HCT116 (cell line): ENCODE data around the gene SERPINB12.

Experiments used
- POLR2A ChIP-seq: IDR thresholded peaks from 2 replicates; pipeline ENCODE4 v1.7.0; 2011; ENCODE audit warnings: borderline replicate concordance; ENCODE audit not compliant: insufficient read depth, insufficient read length; ENCODE audit errors: extremely low read depth
- POLR2AphosphoS5 ChIP-seq: IDR thresholded peaks from 2 replicates; pipeline ENCODE4 v1.6.1; 2011; ENCODE audit warnings: mild to moderate bottlenecking, low read depth, low read length, moderate library complexity
- TCF7L2 ChIP-seq: IDR thresholded peaks from 2 replicates; pipeline ENCODE4 v1.7.0; 2011; ENCODE audit warnings: borderline replicate concordance, inconsistent platforms; ENCODE audit not compliant: insufficient read depth, insufficient read length; ENCODE audit errors: extremely low read depth
- YY1 ChIP-seq: IDR thresholded peaks from 2 replicates; pipeline ENCODE4 v1.6.1; 2011; ENCODE audit warnings: low read length, low read depth, moderate library complexity, mild to moderate bottlenecking; ENCODE audit not compliant: insufficient replicate concordance; ENCODE audit errors: extremely low read depth
- TF ChIP-seq, protein P1 (sequence below): IDR thresholded peaks from 2 replicates; pipeline ENCODE4 v1.6.1; 2011; ENCODE audit warnings: mild to moderate bottlenecking, low read length, moderate library complexity; ENCODE audit not compliant: insufficient replicate concordance; ENCODE audit errors: extremely low read depth
- TF ChIP-seq, protein P2 (sequence below): IDR thresholded peaks from 2 replicates; pipeline ENCODE4 v1.6.1; 2012; ENCODE audit warnings: low read depth
- TF ChIP-seq, protein P3 (sequence below), 3 experiments: fragments of 200-600 bp in 1 of 3; sonication (generic) in 1 of 3; IDR thresholded peaks in 2 of 3; conservative IDR thresholded peaks in 1 of 3; 2 replicates each; pipeline ENCODE4 v1.5.1; 2012 to 2017; ENCODE audit warnings: low read depth in 2 of 3, low read length in 2 of 3, antibody characterized with exemption in 1 of 3, borderline replicate concordance in 1 of 3, control low read depth in 1 of 3, mild to moderate bottlenecking in 1 of 3, mixed read lengths in 1 of 3, mixed run types in 1 of 3, moderate library complexity in 1 of 3; ENCODE audit not compliant: insufficient read depth in 1 of 3
- TF ChIP-seq, protein P4 (sequence below): IDR thresholded peaks from 2 replicates; pipeline ENCODE4 v1.6.1; 2012

DNA sequence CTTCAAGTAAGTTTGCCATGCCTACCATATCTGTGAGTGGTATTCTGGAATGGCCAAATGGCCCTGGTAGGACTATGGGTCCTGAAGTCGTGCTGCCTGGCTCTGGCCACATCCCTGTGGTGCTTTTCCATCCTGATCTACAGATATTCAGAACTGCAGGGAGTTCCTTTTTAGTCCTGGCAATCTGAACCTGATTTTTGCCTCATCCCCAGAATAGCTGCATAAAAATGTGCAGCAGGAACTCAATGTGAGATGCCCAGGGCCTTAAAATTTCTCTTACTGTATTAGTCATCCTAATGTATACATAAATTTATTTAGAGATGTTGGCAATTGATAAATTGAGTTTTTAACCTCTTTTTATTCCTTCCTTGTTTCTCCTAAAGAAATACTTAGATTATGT, 50.3 kb downstream of the SERPINB12 start:
- TF ChIP-seq, protein P1, sequence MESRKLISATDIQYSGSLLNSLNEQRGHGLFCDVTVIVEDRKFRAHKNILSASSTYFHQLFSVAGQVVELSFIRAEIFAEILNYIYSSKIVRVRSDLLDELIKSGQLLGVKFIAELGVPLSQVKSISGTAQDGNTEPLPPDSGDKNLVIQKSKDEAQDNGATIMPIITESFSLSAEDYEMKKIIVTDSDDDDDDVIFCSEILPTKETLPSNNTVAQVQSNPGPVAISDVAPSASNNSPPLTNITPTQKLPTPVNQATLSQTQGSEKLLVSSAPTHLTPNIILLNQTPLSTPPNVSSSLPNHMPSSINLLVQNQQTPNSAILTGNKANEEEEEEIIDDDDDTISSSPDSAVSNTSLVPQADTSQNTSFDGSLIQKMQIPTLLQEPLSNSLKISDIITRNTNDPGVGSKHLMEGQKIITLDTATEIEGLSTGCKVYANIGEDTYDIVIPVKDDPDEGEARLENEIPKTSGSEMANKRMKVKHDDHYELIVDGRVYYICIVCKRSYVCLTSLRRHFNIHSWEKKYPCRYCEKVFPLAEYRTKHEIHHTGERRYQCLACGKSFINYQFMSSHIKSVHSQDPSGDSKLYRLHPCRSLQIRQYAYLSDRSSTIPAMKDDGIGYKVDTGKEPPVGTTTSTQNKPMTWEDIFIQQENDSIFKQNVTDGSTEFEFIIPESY = no peak
- TF ChIP-seq, protein P2, sequence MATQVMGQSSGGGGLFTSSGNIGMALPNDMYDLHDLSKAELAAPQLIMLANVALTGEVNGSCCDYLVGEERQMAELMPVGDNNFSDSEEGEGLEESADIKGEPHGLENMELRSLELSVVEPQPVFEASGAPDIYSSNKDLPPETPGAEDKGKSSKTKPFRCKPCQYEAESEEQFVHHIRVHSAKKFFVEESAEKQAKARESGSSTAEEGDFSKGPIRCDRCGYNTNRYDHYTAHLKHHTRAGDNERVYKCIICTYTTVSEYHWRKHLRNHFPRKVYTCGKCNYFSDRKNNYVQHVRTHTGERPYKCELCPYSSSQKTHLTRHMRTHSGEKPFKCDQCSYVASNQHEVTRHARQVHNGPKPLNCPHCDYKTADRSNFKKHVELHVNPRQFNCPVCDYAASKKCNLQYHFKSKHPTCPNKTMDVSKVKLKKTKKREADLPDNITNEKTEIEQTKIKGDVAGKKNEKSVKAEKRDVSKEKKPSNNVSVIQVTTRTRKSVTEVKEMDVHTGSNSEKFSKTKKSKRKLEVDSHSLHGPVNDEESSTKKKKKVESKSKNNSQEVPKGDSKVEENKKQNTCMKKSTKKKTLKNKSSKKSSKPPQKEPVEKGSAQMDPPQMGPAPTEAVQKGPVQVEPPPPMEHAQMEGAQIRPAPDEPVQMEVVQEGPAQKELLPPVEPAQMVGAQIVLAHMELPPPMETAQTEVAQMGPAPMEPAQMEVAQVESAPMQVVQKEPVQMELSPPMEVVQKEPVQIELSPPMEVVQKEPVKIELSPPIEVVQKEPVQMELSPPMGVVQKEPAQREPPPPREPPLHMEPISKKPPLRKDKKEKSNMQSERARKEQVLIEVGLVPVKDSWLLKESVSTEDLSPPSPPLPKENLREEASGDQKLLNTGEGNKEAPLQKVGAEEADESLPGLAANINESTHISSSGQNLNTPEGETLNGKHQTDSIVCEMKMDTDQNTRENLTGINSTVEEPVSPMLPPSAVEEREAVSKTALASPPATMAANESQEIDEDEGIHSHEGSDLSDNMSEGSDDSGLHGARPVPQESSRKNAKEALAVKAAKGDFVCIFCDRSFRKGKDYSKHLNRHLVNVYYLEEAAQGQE = no peak
- TF ChIP-seq POLR2A = no peak
- TF ChIP-seq, protein P3, sequence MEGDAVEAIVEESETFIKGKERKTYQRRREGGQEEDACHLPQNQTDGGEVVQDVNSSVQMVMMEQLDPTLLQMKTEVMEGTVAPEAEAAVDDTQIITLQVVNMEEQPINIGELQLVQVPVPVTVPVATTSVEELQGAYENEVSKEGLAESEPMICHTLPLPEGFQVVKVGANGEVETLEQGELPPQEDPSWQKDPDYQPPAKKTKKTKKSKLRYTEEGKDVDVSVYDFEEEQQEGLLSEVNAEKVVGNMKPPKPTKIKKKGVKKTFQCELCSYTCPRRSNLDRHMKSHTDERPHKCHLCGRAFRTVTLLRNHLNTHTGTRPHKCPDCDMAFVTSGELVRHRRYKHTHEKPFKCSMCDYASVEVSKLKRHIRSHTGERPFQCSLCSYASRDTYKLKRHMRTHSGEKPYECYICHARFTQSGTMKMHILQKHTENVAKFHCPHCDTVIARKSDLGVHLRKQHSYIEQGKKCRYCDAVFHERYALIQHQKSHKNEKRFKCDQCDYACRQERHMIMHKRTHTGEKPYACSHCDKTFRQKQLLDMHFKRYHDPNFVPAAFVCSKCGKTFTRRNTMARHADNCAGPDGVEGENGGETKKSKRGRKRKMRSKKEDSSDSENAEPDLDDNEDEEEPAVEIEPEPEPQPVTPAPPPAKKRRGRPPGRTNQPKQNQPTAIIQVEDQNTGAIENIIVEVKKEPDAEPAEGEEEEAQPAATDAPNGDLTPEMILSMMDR (IDR thresholded peaks at IDR 0.05 in 2 of 3, conservative IDR thresholded peaks at IDR 0.05 in 1 of 3; ENCODE audit: borderline replicate concordance in 1 of 3, insufficient read depth in 1 of 3, low read depth in 2 of 3, low read length in 2 of 3) = no peak
- TF ChIP-seq, protein P4, sequence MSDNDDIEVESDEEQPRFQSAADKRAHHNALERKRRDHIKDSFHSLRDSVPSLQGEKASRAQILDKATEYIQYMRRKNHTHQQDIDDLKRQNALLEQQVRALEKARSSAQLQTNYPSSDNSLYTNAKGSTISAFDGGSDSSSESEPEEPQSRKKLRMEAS = no peak
- no peak for TF ChIP-seq POLR2AphosphoS5
- no peak for TF ChIP-seq YY1
- TF ChIP-seq TCF7L2 = no peak
